Liver (tissue), 3 donors: ENCODE measurements around the gene ATP5F1B.

Experiments used
- CTCF ChIP-seq: fragments of 150-350 bp; IDR thresholded peaks from 2 replicates; pipeline ENCODE4 v1.5.1; 2017; ENCODE audit warnings: improper control_type of control experiment, low read depth, low read length; ENCODE audit not compliant: missing input control
- GABPA ChIP-seq, 2 donors: IDR thresholded peaks in 1 of 2; conservative IDR thresholded peaks in 1 of 2; 2 replicates each; pipeline ENCODE4 v1.6.1; 2016; ENCODE audit warnings: antibody characterized with exemption in 2 of 2, mild to moderate bottlenecking in 1 of 2, moderate library complexity in 1 of 2
- JUND ChIP-seq, 2 donors: IDR thresholded peaks; 2 replicates each; pipeline ENCODE4 v1.6.1; 2016; ENCODE audit warnings: antibody characterized with exemption in 2 of 2
- RAD21 ChIP-seq, 2 donors: IDR thresholded peaks; 2 replicates each; pipeline ENCODE4 v1.6.1; 2016; ENCODE audit warnings: antibody characterized with exemption in 2 of 2, mild to moderate bottlenecking in 2 of 2
- TAF1 ChIP-seq: conservative IDR thresholded peaks from 2 replicates; pipeline ENCODE4 v1.6.1; 2016; ENCODE audit warnings: antibody characterized with exemption, mild to moderate bottlenecking
- donor health status: healthy.
- donor health status: healthy.

- TF ChIP-seq CTCF = no peak
- TF ChIP-seq RAD21 (IDR thresholded peaks at IDR 0.05) = no peak
- no peak for TF ChIP-seq TAF1
- no peak for TF ChIP-seq JUND (IDR thresholded peaks at IDR 0.05)
- no peak for TF ChIP-seq GABPA (IDR thresholded peaks at IDR 0.05 in 1 of 2, conservative IDR thresholded peaks at IDR 0.05 in 1 of 2)
These were observed 25.1 kb upstream of the ATP5F1B start for GRCh38 chr12:56670836-56671235.
